ENCODE results near the gene TPST2. TPM values are rescaled to one million over a fixed set of nuclear protein-coding genes. Genes with fewer than 3 reads are reported as not detected.

TPST2 gene
- total and polyA plus RNA-seq, 2 of the 4 experiments (the other 2 are of a cell fraction): 42.5 to 63.6 TPM

DNA sequence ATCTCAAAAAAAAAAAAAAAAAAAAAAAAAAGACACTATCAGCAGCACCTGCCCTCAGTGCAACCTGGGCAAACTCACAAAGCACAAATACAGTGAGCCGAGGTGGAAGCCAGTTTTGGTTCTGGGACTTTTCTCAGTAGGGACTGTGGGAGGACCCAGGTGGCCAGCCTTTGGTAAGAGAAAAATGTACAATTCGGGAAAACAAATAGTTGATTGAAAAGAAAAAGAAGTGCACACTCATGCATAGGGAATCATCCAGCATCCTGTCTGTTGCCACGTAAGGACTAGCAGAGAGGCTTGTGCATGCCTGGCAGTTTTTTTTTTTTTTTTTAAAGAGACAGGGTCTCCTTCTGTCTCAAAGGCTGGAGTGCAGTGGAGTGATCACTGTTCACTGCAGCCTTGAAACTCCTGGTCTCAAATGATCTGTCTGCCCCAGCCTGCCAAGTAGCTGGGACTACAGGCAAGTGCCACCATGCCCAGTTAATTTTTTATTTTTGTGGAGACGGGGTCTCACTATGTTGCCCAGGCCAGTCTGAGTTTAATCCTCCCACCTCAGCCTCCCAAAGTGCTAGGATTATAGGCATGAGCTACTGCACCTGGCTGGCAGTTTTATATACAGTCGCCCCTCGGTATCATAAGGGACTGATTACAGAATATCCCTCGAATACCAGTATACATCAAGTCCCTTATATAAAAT lies 36.7 kb downstream of the TPST2 start:
- POLR2A ChIA-PET (ENCODE audit: unreplicated experiment): no interaction called here
- CTCF ChIA-PET: interaction anchor here (0.7 kb wide), 1 partner anchor 1322 kb away, joined by 3 read pairs; no protein-coding TSS in a partner anchor

More for the DNA sequence above, 36.7 kb downstream of the TPST2 start:
- peak overlapping the region; percentile 77 to 83 for H4K8ac ChIP-seq (ENCODE audit: low read depth in 2 of 2, low read length in 2 of 2)
- H3K4ac ChIP-seq (ENCODE audit: low read depth, low read length): peak overlapping the region; percentile 93
- dilution Hi-C loops (cut with HindIII; ENCODE audit: low sequenced_read_pairs, unreplicated experiment): no loop called here
- peak overlapping the region; percentile 86 for H2BK20ac ChIP-seq (ENCODE audit: low read depth, low read length)
- H4K20me1 ChIP-seq (ENCODE audit: insufficient read depth, low read length): no peaks in the 10 kb centered on the region; the same call in 1 of the 2 replicates
- H2AK9ac ChIP-seq (replicated peaks; ENCODE audit: low read depth, low read length, poor library complexity): peak overlapping the region; percentile 10
- no peaks in the 10 kb centered on the region for H3K9me3 ChIP-seq (ENCODE audit: control insufficient read depth, insufficient read depth, low read length)
- peak overlapping the region; percentile 87 for H2BK5ac ChIP-seq (ENCODE audit: low read depth, low read length, poor library complexity, severe bottlenecking)
- no peaks in the 10 kb centered on the region for H3K36me3 ChIP-seq (ENCODE audit: control insufficient read depth, insufficient read depth, low read length)
- 0% methylated on average over 1 of the region's 7 CpGs; no CpG with 5 or more reads in 1 of the 2 experiments for WGBS, 2 experiments (ENCODE audit: extremely low coverage in 2 of 2, insufficient read length in 1 of 2)
- peak overlapping the region; percentile 65 for H3K18ac ChIP-seq (ENCODE audit: low read depth, low read length)
- peak overlapping the region; percentile 66 for H3K14ac ChIP-seq (replicated peaks; ENCODE audit: low read depth, low read length)
- H3K27ac ChIP-seq (ENCODE audit: insufficient read depth, low read length): peak overlapping the region; percentile 96
- H3K23ac ChIP-seq (ENCODE audit: low read depth, low read length): peak overlapping the region; percentile 73
- peak overlapping the region; percentile 94 for H2BK120ac ChIP-seq (ENCODE audit: low read depth, low read length)
- BruUV-seq (replicated peaks): no TSS peak
- H2BK15ac ChIP-seq (ENCODE audit: low read depth, low read length): peak overlapping the region; percentile 93; the same call in 2 of the 3 replicates
- ATAC-seq (ENCODE audit: low read depth): peak; percentile 66
- peaks cover 47 to 74% of the 10 kb centered on the region in 2 experiments for H3K79me1 ChIP-seq (ENCODE audit: low read depth in 1 of 2, low read length in 2 of 2)
- in situ Hi-C loops (cut with MboI; ENCODE audit: low sequenced_read_pairs): no loop called here
- peak overlapping the region; percentile 93 for H4K91ac ChIP-seq (ENCODE audit: insufficient read depth, low read depth, low read length)
- H3K27me3 ChIP-seq (ENCODE audit: control insufficient read depth, insufficient read depth, low read length): no peaks in the 10 kb centered on the region
- H3K4me2 ChIP-seq (ENCODE audit: low read depth, low read length): peak overlapping the region; percentile 65
- H3K4me1 ChIP-seq (ENCODE audit: control insufficient read depth, insufficient read depth, low read length): peaks cover 23% of the 10 kb centered on the region
- peaks cover 39% of the 10 kb centered on the region for H3K9me1 ChIP-seq (ENCODE audit: insufficient read depth, low read length)
- TF ChIP-seq, protein P1, sequence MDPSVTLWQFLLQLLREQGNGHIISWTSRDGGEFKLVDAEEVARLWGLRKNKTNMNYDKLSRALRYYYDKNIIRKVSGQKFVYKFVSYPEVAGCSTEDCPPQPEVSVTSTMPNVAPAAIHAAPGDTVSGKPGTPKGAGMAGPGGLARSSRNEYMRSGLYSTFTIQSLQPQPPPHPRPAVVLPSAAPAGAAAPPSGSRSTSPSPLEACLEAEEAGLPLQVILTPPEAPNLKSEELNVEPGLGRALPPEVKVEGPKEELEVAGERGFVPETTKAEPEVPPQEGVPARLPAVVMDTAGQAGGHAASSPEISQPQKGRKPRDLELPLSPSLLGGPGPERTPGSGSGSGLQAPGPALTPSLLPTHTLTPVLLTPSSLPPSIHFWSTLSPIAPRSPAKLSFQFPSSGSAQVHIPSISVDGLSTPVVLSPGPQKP (IDR thresholded peaks at IDR 0.05; ENCODE audit: borderline replicate concordance, low read depth, low read length): no peak
- TF ChIP-seq MAFK (IDR thresholded peaks at IDR 0.05; ENCODE audit: low read depth, low read length) (peak; percentile 60; the same call in 1 of the 2 replicates), RAD21 (IDR thresholded peaks at IDR 0.05; ENCODE audit: low read length) (no peak), NFE2L2 (IDR thresholded peaks at IDR 0.05; ENCODE audit: low read depth, low read length) (peak; percentile 84), BHLHE40 (IDR thresholded peaks at IDR 0.05; ENCODE audit: low read depth, low read length) (peak; percentile 41; the same call in 1 of the 2 replicates), FOS (IDR thresholded peaks at IDR 0.05; ENCODE audit: low read depth, low read length) (0 out of 2 replicates have a peak, but pooled peaks have one; percentile 5), RCOR1 (IDR thresholded peaks at IDR 0.05; ENCODE audit: insufficient replicate concordance, low read length) (peak; percentile 36)
- peak overlapping the region; percentile 88 for H2AK5ac ChIP-seq (ENCODE audit: low read depth, low read length)
- peak overlapping the region; percentile 69 for H3K9ac ChIP-seq (ENCODE audit: low read depth, low read length)
- H2AFZ ChIP-seq (replicated peaks; ENCODE audit: low read length, poor library complexity): no peak overlapping the region
- intact Hi-C loops (cut with micrococcal nuclease): no loop called here
- H3K4me3 ChIP-seq (ENCODE audit: insufficient read depth, low read depth, low read length): no peak overlapping the region
- DNase-seq: peak; percentile 94
- peak overlapping the region; percentile 82; the same call in 1 of the 2 replicates for H3K56ac ChIP-seq (ENCODE audit: extremely low read depth, insufficient read depth, low read length)
- peak overlapping the region; percentile 53 for H4K5ac ChIP-seq (ENCODE audit: low read depth, low read length)
